OCI-LY3 (cell line): Measurements from ENCODE around the gene HOXC5.
A peak's percentile ranks its signal among the peaks of the same experiment; 100 is the strongest.

Experiments
- H2AFZ ChIP-seq: fragments of 200-600, 300-600 bp; shearing (Covaris generic); 2 replicates; pipeline ENCODE4 v1.6.0; 2014; ENCODE audit warnings: antibody characterized with exemption, low read depth, low read length
- H3K27ac ChIP-seq: fragments of 200-600, 300-600 bp; sonication (generic); 2 replicates; pipeline ENCODE4 v1.5.1; 2014; ENCODE audit warnings: mild to moderate bottlenecking, low read length, moderate library complexity, mixed read lengths
- H3K27me3 ChIP-seq: fragments of 200-600, 300-600 bp; sonication (generic); 2 replicates; pipeline ENCODE4 v1.6.1; 2014; ENCODE audit warnings: low read depth, low read length, mixed read lengths
- H3K36me3 ChIP-seq: fragments of 200-600, 300-600 bp; sonication (generic); replicated peaks from 2 replicates; pipeline ENCODE3; 2014; ENCODE audit warnings: low read depth, low read length, mixed read lengths
- H3K4me1 ChIP-seq: fragments of 300-600, 200-600 bp; sonication (generic); 2 replicates; pipeline ENCODE4 v1.6.1; 2014; ENCODE audit warnings: low read length, mixed read lengths
- H3K4me2 ChIP-seq: fragments of 200-600, 300-600 bp; sonication (generic); 2 replicates; pipeline ENCODE4 v1.6.1; 2014; ENCODE audit warnings: low read length, mixed read lengths
- H3K4me3 ChIP-seq: fragments of 300-600, 200-600 bp; sonication (generic); 2 replicates; pipeline ENCODE4 v1.5.1; 2014; ENCODE audit warnings: antibody characterized with exemption, mild to moderate bottlenecking, low read length, moderate library complexity
- H3K79me2 ChIP-seq: fragments of 300-600, 200-600 bp; shearing (Covaris generic); 2 replicates; pipeline ENCODE4 v1.6.1; 2014; ENCODE audit warnings: mild to moderate bottlenecking, low read length, mixed read lengths
- H3K9ac ChIP-seq: fragments of 300-600, 200-600 bp; shearing (Covaris generic); 2 replicates; pipeline ENCODE4 v1.6.0; 2014; ENCODE audit warnings: mild to moderate bottlenecking, low read length, moderate library complexity
- H3K9me3 ChIP-seq: fragments of 200-600, 300-600 bp; shearing (Covaris generic); 2 replicates; pipeline ENCODE4 v1.6.1; 2014; ENCODE audit warnings: low read length, mixed read lengths; ENCODE audit not compliant: insufficient read depth
- H4K20me1 ChIP-seq: fragments of 200-600, 300-600 bp; sonication (generic); 2 replicates; pipeline ENCODE4 v1.6.1; 2016; ENCODE audit warnings: low read length, mixed read lengths; ENCODE audit not compliant: insufficient read depth
- EZH2phosphoT487 ChIP-seq: fragments of 200-600 bp; shearing (Covaris generic); IDR thresholded peaks from 2 replicates; pipeline ENCODE4 v1.6.1; 2018; ENCODE audit warnings: antibody characterized with exemption, mixed run types, low read depth
- TF ChIP-seq, protein P1 (sequence below): fragments of 200-600, 300-600 bp; sonication (generic); IDR thresholded peaks from 2 replicates; pipeline ENCODE4 v1.5.1; 2014; ENCODE audit warnings: antibody characterized with exemption, low read length, low read depth

Gene HOXC5

DNA sequence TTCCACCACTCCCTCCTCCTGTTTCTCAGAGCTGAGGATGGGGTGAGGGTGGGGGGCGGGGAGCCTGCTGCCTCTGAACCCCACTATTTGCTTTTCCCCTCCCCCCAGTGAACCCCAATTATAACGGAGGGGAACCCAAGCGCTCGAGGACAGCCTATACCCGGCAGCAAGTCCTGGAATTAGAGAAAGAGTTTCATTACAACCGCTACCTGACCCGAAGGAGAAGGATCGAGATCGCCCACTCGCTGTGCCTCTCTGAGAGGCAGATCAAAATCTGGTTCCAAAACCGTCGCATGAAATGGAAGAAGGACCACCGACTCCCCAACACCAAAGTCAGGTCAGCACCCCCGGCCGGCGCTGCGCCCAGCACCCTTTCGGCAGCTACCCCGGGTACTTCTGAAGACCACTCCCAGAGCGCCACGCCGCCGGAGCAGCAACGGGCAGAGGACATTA, 21.9 kb downstream of the HOXC5 start:
- Histone ChIP-seq H2AFZ (no peak overlapping the region), H3K27me3 (no peaks in the 10 kb centered on the region)

DNA sequence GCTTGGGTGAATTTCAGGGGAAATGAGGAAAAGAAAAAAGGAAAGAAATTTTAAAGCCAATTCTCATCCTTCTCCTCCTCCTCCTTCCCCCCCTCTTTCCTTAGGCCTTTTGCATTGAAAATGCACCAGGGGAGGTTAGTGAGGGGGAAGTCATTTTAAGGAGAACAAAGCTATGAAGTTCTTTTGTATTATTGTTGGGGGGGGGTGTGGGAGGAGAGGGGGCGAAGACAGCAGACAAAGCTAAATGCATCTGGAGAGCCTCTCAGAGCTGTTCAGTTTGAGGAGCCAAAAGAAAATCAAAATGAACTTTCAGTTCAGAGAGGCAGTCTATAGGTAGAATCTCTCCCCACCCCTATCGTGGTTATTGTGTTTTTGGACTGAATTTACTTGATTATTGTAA, 22.7 kb downstream of the HOXC5 start:
- H2AFZ ChIP-seq, result no peak overlapping the region
- H3K27ac ChIP-seq, result no peak overlapping the region
- no peak overlapping the region for H3K9ac ChIP-seq
- H4K20me1 ChIP-seq, result no peaks in the 10 kb centered on the region
- H3K36me3 ChIP-seq, result peaks cover 16% of the 10 kb centered on the region
- H3K79me2 ChIP-seq, result peaks cover 21% of the 10 kb centered on the region
- H3K4me3 ChIP-seq, result no peak overlapping the region
- H3K9me3 ChIP-seq, result no peaks in the 10 kb centered on the region
- H3K27me3 ChIP-seq, result no peaks in the 10 kb centered on the region
- peaks cover 15% of the 10 kb centered on the region for H3K4me1 ChIP-seq
- H3K4me2 ChIP-seq, result peak overlapping the region; percentile 31; the same call in 1 of the 2 replicates
- TF ChIP-seq EZH2phosphoT487, result no peak
- TF ChIP-seq, protein P1, sequence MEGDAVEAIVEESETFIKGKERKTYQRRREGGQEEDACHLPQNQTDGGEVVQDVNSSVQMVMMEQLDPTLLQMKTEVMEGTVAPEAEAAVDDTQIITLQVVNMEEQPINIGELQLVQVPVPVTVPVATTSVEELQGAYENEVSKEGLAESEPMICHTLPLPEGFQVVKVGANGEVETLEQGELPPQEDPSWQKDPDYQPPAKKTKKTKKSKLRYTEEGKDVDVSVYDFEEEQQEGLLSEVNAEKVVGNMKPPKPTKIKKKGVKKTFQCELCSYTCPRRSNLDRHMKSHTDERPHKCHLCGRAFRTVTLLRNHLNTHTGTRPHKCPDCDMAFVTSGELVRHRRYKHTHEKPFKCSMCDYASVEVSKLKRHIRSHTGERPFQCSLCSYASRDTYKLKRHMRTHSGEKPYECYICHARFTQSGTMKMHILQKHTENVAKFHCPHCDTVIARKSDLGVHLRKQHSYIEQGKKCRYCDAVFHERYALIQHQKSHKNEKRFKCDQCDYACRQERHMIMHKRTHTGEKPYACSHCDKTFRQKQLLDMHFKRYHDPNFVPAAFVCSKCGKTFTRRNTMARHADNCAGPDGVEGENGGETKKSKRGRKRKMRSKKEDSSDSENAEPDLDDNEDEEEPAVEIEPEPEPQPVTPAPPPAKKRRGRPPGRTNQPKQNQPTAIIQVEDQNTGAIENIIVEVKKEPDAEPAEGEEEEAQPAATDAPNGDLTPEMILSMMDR, result no peak

More for the DNA sequence above, 21.9 kb downstream of the HOXC5 start:
- H3K4me3 ChIP-seq, result peak overlapping the region; percentile 92
- H3K27ac ChIP-seq, result no peak overlapping the region
- H3K9me3 ChIP-seq, result no peaks in the 10 kb centered on the region
- H3K79me2 ChIP-seq, result peaks cover 21% of the 10 kb centered on the region
- H4K20me1 ChIP-seq, result no peaks in the 10 kb centered on the region
- TF ChIP-seq, protein P1, result no peak
- no peak for TF ChIP-seq EZH2phosphoT487
- H3K9ac ChIP-seq, result peak overlapping the region; percentile 100
- H3K4me1 ChIP-seq, result peaks cover 23% of the 10 kb centered on the region
- peaks cover 16% of the 10 kb centered on the region for H3K36me3 ChIP-seq
- H3K4me2 ChIP-seq, result peak overlapping the region; percentile 71

- no peaks in the 10 kb centered on the region for H3K27me3 ChIP-seq
- H4K20me1 ChIP-seq, result no peaks in the 10 kb centered on the region
- no peak overlapping the region for H2AFZ ChIP-seq
- no peak overlapping the region for H3K27ac ChIP-seq
- H3K4me1 ChIP-seq, result peaks cover 11% of the 10 kb centered on the region
- TF ChIP-seq EZH2phosphoT487, result no peak
- TF ChIP-seq, protein P1, result no peak
- H3K4me3 ChIP-seq, result no peak overlapping the region
- H3K79me2 ChIP-seq, result peaks cover 21% of the 10 kb centered on the region
- no peak overlapping the region for H3K9ac ChIP-seq
- H3K9me3 ChIP-seq, result no peaks in the 10 kb centered on the region
- H3K36me3 ChIP-seq, result peaks cover 16% of the 10 kb centered on the region
- H3K4me2 ChIP-seq, result 0 out of 2 replicates have a peak overlapping the region, but pooled peaks have one; percentile 31
These were observed 23.3 kb downstream of the HOXC5 start for GRCh38 chr12:54056110-54056509.

DNA sequence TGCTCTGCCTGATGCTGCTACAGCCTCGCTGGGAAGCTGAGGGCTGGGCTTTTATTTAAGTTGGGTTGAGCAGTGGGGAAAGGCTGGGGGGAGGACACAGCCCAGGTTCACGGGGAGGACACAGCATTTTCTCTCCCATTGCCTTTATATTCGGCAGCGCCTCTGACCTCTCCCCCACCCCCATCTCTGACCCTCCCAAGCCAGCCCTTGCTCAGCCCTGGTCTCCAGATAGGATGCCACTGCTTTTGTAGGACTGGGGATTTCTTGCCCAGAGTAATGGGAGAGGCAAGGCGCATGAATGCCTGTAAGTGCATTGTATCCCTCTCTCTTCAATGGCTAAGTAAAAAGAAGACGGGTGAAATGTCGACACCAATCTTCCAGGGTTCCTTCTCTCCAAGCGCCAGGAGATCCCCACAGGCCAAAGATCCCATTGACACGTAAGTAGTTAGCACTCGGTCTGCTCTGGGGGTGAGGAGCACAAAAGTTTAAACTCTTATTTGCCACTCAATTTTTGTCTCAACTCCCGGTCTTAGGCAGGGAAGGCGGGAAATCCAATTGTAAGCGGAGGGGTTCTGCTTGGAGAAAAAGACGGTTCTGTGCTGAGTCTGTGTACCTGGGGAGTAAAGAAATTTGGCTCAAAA, 25.4 kb downstream of the HOXC5 start:
- Histone ChIP-seq H3K4me3 (no peak overlapping the region), H3K4me2 (no peak overlapping the region), H3K4me1 (peaks cover 4% of the 10 kb centered on the region), H3K27me3 (no peaks in the 10 kb centered on the region), H3K79me2 (peaks cover 21% of the 10 kb centered on the region), H3K9ac (no peak overlapping the region), H2AFZ (no peak overlapping the region), H3K9me3 (no peaks in the 10 kb centered on the region), H4K20me1 (no peaks in the 10 kb centered on the region), H3K36me3 (peaks cover 16% of the 10 kb centered on the region), H3K27ac (no peak overlapping the region)
- no peak for TF ChIP-seq EZH2phosphoT487
- TF ChIP-seq, protein P1, result no peak
